HUES48 (cell line): ENCODE results near the gene RGS18.

Experiments
- H3K27ac ChIP-seq: one replicate; pipeline ENCODE4 v1.7.0; 2013; ENCODE audit warnings: low read depth, low read length, inconsistent platforms
- H3K27me3 ChIP-seq: 2 replicates; pipeline ENCODE4 v1.6.1; 2013; ENCODE audit warnings: mild to moderate bottlenecking, low read length; ENCODE audit not compliant: control insufficient read depth, insufficient read depth
- H3K36me3 ChIP-seq: 2 replicates; pipeline ENCODE4 v1.6.1; 2013; ENCODE audit warnings: low read length; ENCODE audit not compliant: control insufficient read depth, insufficient read depth
- H3K4me1 ChIP-seq: 2 replicates; pipeline ENCODE4 v1.6.1; 2013; ENCODE audit warnings: mild to moderate bottlenecking, low read length; ENCODE audit not compliant: control insufficient read depth, insufficient read depth
- H3K4me3 ChIP-seq: 2 replicates; pipeline ENCODE4 v1.5.1; 2013; ENCODE audit warnings: mild to moderate bottlenecking, low read depth, low read length
- H3K9ac ChIP-seq: 2 replicates; pipeline ENCODE4 v1.6.1; 2013; ENCODE audit warnings: mild to moderate bottlenecking, low read depth, low read length, moderate library complexity
- H3K9me3 ChIP-seq: 2 replicates; pipeline ENCODE4 v1.6.1; 2013; ENCODE audit warnings: low read length; ENCODE audit not compliant: control insufficient read depth, insufficient read depth

The RGS18 gene

DNA sequence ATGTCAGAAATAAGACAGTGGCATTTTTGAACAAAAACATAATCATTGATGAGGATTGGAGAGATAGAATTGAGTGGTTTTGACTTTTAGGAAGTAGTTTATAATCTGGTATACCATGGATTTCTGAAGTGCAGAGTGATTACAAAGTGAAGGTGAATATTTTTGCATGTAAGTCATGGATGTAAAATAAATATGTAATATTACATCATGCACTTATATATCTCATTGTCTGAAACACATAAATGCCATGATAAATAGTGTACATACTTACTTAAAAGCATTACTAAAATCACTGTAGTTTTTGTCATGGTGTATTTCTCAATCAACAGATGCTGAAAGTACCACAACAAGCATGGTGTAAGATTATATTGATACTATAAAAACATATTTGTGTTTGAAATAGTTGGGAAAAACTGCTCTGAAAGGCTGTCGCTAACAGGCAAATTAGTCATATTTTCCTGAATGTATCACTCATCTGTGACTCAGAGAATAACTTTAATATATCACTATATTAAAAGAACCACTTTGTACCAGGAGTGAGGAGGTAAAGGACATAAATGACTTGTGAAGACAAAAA, 24.8 kb upstream of the RGS18 start:
- Histone ChIP-seq H3K4me3 (no peak overlapping the region), H3K4me1 (no peaks in the 10 kb centered on the region), H3K27me3 (no peaks in the 10 kb centered on the region), H3K9ac (no peak overlapping the region), H3K9me3 (no peaks in the 10 kb centered on the region), H3K27ac (no peak overlapping the region), H3K36me3 (no peaks in the 10 kb centered on the region)

DNA sequence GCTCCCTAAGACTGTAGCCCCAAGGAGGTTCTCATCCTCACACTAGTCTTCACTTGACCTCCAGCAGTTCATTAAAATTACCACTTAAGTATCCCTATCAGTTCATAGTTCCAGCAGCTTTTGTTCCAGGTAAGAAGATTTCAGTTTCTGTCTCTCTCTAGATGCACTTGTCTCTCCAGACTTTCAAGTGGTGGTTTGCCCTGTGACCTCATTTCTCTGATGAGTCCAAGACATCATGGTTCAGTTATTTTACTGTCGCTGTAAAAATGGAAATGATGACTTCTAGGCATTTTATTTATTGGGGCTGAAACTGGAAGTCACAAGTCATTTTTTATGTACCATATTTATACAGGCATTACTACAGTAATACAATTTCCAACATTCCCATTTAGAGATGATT, 17.9 kb upstream of the RGS18 start:
- Histone ChIP-seq H3K9me3 (no peaks in the 10 kb centered on the region), H3K4me1 (no peaks in the 10 kb centered on the region), H3K27me3 (no peaks in the 10 kb centered on the region), H3K9ac (no peak overlapping the region), H3K27ac (no peak overlapping the region), H3K36me3 (no peaks in the 10 kb centered on the region), H3K4me3 (no peak overlapping the region)

DNA sequence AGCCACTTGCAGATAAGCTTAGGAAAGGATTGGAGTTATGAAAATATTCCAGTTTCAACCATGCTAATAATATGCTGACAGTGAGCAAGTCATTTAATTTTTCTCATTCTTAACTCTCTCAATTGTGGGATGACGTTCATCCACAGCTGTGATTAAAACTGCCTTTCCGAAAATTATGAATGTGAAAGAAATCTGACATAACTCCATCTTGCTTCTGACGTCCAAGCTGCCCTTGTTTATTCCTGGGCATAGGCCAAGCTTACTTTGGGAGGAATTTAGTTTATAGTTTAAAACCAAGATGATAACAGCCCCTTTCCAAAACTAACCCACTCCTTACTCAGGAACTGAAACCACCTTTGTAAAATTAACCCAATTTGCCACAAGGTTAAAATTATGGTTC, 11.0 kb upstream of the RGS18 start:
- Histone ChIP-seq H3K4me1 (peaks cover 4% of the 10 kb centered on the region; the same call in 1 of the 2 replicates), H3K4me3 (no peak overlapping the region), H3K27ac (no peak overlapping the region), H3K36me3 (no peaks in the 10 kb centered on the region), H3K9me3 (no peaks in the 10 kb centered on the region), H3K27me3 (no peaks in the 10 kb centered on the region), H3K9ac (no peak overlapping the region)

DNA sequence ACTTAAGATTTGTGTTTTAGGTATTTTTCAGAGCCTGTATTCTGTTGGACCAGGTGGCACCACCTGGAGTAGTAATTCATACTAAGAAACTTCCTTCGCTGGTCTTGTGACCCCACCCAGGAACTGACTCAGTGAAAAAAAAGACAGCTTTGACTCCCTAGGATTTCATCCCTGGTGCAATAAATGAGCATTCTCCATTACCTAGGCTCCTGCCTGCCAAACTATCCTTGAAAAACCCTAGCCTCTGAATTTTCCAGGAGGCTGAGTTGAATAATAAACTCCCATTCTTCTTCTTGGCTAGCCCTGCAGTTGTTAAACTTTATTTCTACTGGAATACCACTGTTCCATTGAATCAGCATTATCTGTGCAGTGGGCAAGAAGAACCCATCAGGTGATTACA, 10.6 kb upstream of the RGS18 start:
- Histone ChIP-seq H3K27me3 (no peaks in the 10 kb centered on the region), H3K36me3 (no peaks in the 10 kb centered on the region), H3K9me3 (no peaks in the 10 kb centered on the region), H3K4me3 (no peak overlapping the region), H3K27ac (no peak overlapping the region), H3K4me1 (peaks cover 4% of the 10 kb centered on the region; the same call in 1 of the 2 replicates), H3K9ac (no peak overlapping the region)

DNA sequence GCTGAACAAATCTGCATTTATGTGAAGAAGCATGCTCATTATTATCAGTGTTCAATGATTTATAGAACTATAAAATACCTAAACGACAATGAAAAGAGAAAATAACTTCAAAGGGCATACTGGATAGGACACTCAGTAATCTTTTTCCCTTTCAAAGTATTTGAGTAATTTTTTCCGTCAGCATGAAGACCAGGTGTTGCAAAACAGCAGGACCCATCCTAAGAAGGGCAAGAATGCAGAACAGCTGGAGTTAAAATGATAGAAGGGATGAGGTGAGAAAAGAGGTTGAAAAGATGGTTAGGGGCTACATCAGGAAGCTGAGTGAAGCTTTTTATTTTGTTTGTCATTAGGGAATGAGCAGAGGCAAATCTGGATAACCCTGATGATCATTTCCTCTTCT, 7.1 kb upstream of the RGS18 start:
- Histone ChIP-seq H3K4me1 (peaks cover 4% of the 10 kb centered on the region; the same call in 1 of the 2 replicates), H3K27me3 (no peaks in the 10 kb centered on the region), H3K4me3 (no peak overlapping the region), H3K9me3 (no peaks in the 10 kb centered on the region), H3K27ac (no peak overlapping the region), H3K36me3 (no peaks in the 10 kb centered on the region), H3K9ac (no peak overlapping the region)

DNA sequence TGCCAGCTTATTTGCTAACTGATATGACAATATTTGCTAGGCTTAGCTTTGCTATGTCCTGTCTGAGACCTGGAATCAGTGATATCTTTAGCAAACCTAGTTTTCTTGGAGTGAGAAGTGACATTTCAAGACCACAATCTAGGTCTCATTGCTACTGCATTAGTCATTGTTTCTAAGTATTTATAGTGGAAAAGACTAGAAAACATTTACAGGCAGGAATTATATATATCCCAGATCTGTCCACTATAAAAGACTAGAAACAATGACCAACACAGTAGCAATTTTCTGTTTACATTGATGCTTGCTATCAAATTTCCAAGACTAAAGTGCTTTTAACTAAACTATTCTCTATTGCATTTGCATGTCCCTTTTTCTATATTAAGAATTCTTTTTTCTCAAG, 5.0 kb upstream of the RGS18 start:
- Histone ChIP-seq H3K9me3 (no peaks in the 10 kb centered on the region), H3K36me3 (no peaks in the 10 kb centered on the region), H3K4me3 (no peak overlapping the region), H3K9ac (no peak overlapping the region), H3K27ac (no peak overlapping the region), H3K27me3 (no peaks in the 10 kb centered on the region), H3K4me1 (peaks cover 4% of the 10 kb centered on the region; the same call in 1 of the 2 replicates)

DNA sequence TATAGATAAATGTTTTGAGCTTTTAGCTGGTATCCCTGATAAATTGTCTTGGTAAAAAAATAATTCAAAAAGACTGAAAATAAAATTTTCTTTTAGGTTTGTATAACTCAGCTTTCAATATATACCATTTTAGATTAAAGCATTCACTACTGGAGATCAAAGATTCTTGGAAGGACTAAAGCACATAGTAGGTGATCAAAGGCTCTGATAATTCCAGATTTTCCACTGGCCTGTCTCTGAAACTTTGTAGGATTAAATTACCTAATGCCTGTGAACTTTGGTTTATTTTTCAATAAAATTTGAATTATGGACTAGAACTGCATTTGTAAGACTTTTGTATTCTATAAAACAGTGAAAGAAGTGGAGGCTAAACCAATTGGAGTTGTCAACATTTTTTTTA, 1.2 kb upstream of the RGS18 start:
- H3K9ac ChIP-seq = no peak overlapping the region
- no peak overlapping the region for H3K27ac ChIP-seq
- no peaks in the 10 kb centered on the region for H3K36me3 ChIP-seq
- H3K27me3 ChIP-seq = no peaks in the 10 kb centered on the region
- H3K9me3 ChIP-seq = no peaks in the 10 kb centered on the region
- no peaks in the 10 kb centered on the region for H3K4me1 ChIP-seq
- H3K4me3 ChIP-seq = no peak overlapping the region

DNA sequence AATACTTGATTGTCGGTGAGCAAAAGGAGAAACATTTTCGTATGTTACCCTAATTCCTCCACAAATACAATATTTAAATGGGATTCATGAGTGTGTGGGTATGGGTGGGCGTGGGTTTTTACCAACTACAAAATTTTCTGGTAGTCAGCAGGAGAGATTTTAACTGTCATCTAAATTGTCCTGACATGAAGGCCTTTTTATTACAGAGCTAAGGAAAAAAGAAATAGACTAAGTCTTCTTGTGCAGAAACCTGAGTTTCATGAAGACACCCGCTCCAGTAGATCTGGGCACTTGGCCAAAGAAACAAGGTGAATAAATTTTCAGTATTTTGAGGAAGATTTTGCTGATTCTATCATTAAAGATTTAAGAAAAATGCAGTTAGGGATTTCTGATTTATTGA, 752 bp downstream of the RGS18 start:
- no peak overlapping the region for H3K9ac ChIP-seq
- H3K36me3 ChIP-seq = no peaks in the 10 kb centered on the region
- no peaks in the 10 kb centered on the region for H3K9me3 ChIP-seq
- H3K4me3 ChIP-seq = no peak overlapping the region
- no peak overlapping the region for H3K27ac ChIP-seq
- no peaks in the 10 kb centered on the region for H3K4me1 ChIP-seq
- H3K27me3 ChIP-seq = no peaks in the 10 kb centered on the region

DNA sequence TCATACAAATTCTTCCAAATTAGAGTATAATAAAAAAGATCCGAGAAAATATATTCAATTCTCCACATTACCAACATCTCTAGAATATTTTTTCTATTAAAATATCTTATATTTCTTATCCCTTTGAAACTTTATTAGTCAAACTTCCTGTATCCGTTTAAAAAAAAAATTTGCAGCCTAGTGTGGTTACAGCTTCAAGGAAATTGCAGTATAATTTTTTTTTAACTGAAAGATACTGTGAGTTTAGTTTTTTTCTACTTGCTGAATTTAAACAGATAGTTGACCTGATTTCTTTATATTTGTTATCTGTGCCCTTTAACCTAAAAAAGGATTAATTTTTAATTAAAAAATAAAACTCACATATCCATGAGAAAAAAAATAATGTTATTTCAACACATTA, 1.5 kb downstream of the RGS18 start:
- no peak overlapping the region for H3K4me3 ChIP-seq
- H3K4me1 ChIP-seq = no peaks in the 10 kb centered on the region
- no peaks in the 10 kb centered on the region for H3K36me3 ChIP-seq
- no peak overlapping the region for H3K27ac ChIP-seq
- H3K9me3 ChIP-seq = no peaks in the 10 kb centered on the region
- no peaks in the 10 kb centered on the region for H3K27me3 ChIP-seq
- H3K9ac ChIP-seq = no peak overlapping the region

DNA sequence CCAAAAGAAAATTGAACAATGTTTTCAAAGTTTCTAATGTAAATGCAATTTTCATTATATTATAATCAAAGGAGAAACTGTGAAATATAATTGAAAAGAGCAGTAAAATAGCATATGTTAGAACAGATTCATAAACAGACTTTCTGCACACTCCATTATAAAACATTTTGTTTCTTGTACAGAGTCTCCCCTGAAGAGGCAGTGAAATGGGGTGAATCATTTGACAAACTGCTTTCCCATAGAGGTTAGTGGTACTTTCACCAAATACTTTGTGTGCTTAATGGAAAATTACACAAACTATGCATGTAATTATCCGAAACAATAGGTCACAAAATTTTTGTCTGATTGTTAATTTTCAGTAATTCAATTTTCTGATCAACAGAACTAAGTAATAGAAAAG, 1.9 kb downstream of the RGS18 start:
- Histone ChIP-seq H3K27me3 (no peaks in the 10 kb centered on the region), H3K9me3 (no peaks in the 10 kb centered on the region), H3K27ac (no peak overlapping the region), H3K4me3 (no peak overlapping the region), H3K9ac (no peak overlapping the region), H3K4me1 (no peaks in the 10 kb centered on the region), H3K36me3 (no peaks in the 10 kb centered on the region)

DNA sequence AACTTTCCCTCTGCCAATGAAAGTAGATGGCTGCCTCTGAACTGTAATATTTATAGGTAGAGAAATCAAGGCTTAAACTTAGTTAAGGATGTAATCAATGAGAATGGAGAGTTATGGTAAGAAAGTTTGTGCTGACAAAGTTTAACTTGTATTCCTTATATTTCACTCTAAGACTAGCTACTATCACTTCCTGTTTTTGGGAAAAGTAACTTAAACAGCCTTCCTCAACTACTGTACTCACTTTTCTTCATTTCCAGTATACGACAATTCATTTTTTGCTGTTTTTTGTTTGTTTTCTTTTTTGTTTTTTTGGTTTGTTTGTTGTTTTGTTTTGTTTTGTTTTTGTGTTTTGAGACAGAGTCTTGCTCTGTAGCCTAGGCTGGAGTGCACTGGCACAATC, 3.7 kb downstream of the RGS18 start:
- no peaks in the 10 kb centered on the region for H3K27me3 ChIP-seq
- no peaks in the 10 kb centered on the region for H3K4me1 ChIP-seq
- H3K36me3 ChIP-seq = no peaks in the 10 kb centered on the region
- no peak overlapping the region for H3K27ac ChIP-seq
- no peak overlapping the region for H3K4me3 ChIP-seq
- no peaks in the 10 kb centered on the region for H3K9me3 ChIP-seq
- no peak overlapping the region for H3K9ac ChIP-seq

DNA sequence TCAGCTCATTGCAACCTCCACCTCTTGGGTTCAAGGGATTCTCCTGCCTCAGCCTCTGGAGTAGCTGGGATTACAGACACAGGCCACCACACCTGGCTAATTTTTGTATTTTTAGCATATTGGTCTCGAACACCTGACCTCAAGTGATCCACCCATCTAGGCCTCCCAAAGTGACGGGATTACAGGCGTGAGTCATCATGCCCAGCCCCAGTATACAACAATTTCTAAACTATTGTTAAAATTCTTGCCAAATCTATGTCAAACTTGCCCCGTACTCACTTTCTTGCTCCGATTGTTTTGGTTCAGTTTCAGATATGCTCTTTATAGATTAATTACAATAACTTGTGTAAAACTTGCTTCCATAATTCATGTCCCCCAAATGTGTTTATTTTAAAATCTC, 4.1 kb downstream of the RGS18 start:
- Histone ChIP-seq H3K36me3 (no peaks in the 10 kb centered on the region), H3K4me3 (no peak overlapping the region), H3K27ac (no peak overlapping the region), H3K4me1 (no peaks in the 10 kb centered on the region), H3K9ac (no peak overlapping the region), H3K27me3 (no peaks in the 10 kb centered on the region), H3K9me3 (no peaks in the 10 kb centered on the region)
